SK-N-SH (cell line): ENCODE measurements around the gene PGGHG. TPM values are rescaled to one million over a fixed set of nuclear protein-coding genes. Genes with fewer than 3 reads are reported as not detected.

ENCODE experiments used
- CTCF ChIA-PET: fragments of 300-600, 350-600 bp; formaldehyde crosslinking; extraction: SDS; loops from one replicate; lab custom pipeline; 2021; lab: Yijun Ruan, JAX
- POLR2A ChIA-PET: fragments of 350-600 bp; sonication (Branson Sonifier 250); formaldehyde crosslinking; extraction: SDS; loops from one replicate; lab custom pipeline; 2020; ENCODE audit warnings: antibody characterized with exemption, inconsistent platforms; lab: Yijun Ruan, JAX
- DNase-seq: peaks from one replicate; pipeline ENCODE4 v3.0.0; 2012
- H2AFZ ChIP-seq: fragments of 200-600 bp; sonication (generic); 2 replicates; pipeline ENCODE4 v1.8.1; 2016; ENCODE audit warnings: antibody characterized with exemption, mild to moderate bottlenecking, low read depth
- H3F3A ChIP-seq: fragments of 200-600 bp; sonication (generic); replicated peaks from 2 replicates; pipeline ENCODE3; 2016; ENCODE audit warnings: antibody characterized with exemption, mild to moderate bottlenecking; ENCODE audit not compliant: insufficient read depth
- H3K27ac ChIP-seq, 2 experiments: fragments of 200-500 bp in 1 of 2; fragments of 200-600 bp in 1 of 2; sonication (Bioruptor generic) in 1 of 2; sonication (generic), shearing (Covaris generic) in 1 of 2; 2 replicates each; pipeline versions ENCODE4 v1.5.1 to v1.6.1; 2014 to 2016; ENCODE audit warnings: low read depth in 2 of 2, inconsistent platforms in 1 of 2, low read length in 1 of 2, mild to moderate bottlenecking in 1 of 2, mixed read lengths in 1 of 2
- H3K27me3 ChIP-seq: fragments of 200-600 bp; sonication (generic), shearing (Covaris generic); 2 replicates; pipeline ENCODE4 v1.6.1; 2016; ENCODE audit warnings: mixed run types; ENCODE audit not compliant: insufficient read depth
- H3K36me3 ChIP-seq, 2 experiments: fragments of 200-500 bp in 1 of 2; fragments of 200-600 bp in 1 of 2; sonication (Bioruptor generic) in 1 of 2; sonication (generic) in 1 of 2; replicated peaks in 1 of 2; 2 replicates each; pipeline versions ENCODE3 to v1.5.1; 2014 to 2016; ENCODE audit warnings: low read length in 1 of 2, mild to moderate bottlenecking in 1 of 2; ENCODE audit not compliant: insufficient read depth in 2 of 2, control insufficient read depth in 1 of 2
- H3K4me1 ChIP-seq, 2 experiments: fragments of 200-500 bp in 1 of 2; fragments of 200-600 bp in 1 of 2; sonication (Bioruptor generic) in 1 of 2; sonication (generic), shearing (Covaris generic) in 1 of 2; 2 replicates each; pipeline versions ENCODE4 v1.5.1 to v1.6.1; 2014 to 2016; ENCODE audit warnings: low read depth in 1 of 2, low read length in 1 of 2, mixed run types in 1 of 2; ENCODE audit not compliant: insufficient read depth in 2 of 2, control insufficient read depth in 1 of 2
- H3K4me2 ChIP-seq: fragments of 200-600 bp; sonication (generic), shearing (Covaris generic); 2 replicates; pipeline ENCODE4 v1.6.1; 2017; ENCODE audit warnings: mixed run types
- H3K4me3 ChIP-seq, 2 experiments: fragments of 200-500 bp in 1 of 2; fragments of 200-600 bp in 1 of 2; sonication (Bioruptor generic) in 1 of 2; sonication (generic), shearing (Covaris generic) in 1 of 2; 2 replicates each; pipeline versions ENCODE4 v1.5.1 to v1.8.1; 2014 to 2016; ENCODE audit warnings: low read depth in 2 of 2, inconsistent platforms in 1 of 2, low read length in 1 of 2, mild to moderate bottlenecking in 1 of 2, mixed read lengths in 1 of 2, moderate library complexity in 1 of 2
- H3K79me2 ChIP-seq: fragments of 200-600 bp; sonication (generic); 2 replicates; pipeline ENCODE4 v1.8.1; 2017; ENCODE audit warnings: mild to moderate bottlenecking; ENCODE audit not compliant: insufficient read depth
- H3K9ac ChIP-seq: fragments of 200-600 bp; sonication (generic); 2 replicates; pipeline ENCODE4 v1.6.1; 2017; ENCODE audit warnings: mixed run types
- H3K9me2 ChIP-seq: fragments of 200-600 bp; sonication (generic); 2 replicates; pipeline ENCODE4 v1.6.1; 2017; ENCODE audit warnings: mixed run types
- H3K9me3 ChIP-seq: fragments of 200-600 bp; sonication (generic); 2 replicates; pipeline ENCODE4 v1.6.1; 2017; ENCODE audit warnings: mixed run types, mild to moderate bottlenecking, moderate library complexity
- H4K20me1 ChIP-seq: fragments of 200-600 bp; sonication (generic); 2 replicates; pipeline ENCODE4 v1.6.1; 2017; ENCODE audit warnings: mild to moderate bottlenecking, mixed run types; ENCODE audit not compliant: insufficient read depth
- ELF1 ChIP-seq: IDR thresholded peaks from 2 replicates; pipeline ENCODE4 v1.4.0; 2012
- EZH2phosphoT487 ChIP-seq: fragments of 200-600 bp; sonication (generic); IDR thresholded peaks from 2 replicates; pipeline ENCODE4 v1.6.1; 2017; ENCODE audit warnings: low read depth, mixed run types, mild to moderate bottlenecking, antibody characterized with exemption, moderate library complexity, borderline replicate concordance
- FOSL2 ChIP-seq: IDR thresholded peaks from 2 replicates; pipeline ENCODE4 v1.4.0; 2012; ENCODE audit warnings: low read depth, mild to moderate bottlenecking, moderate library complexity, borderline replicate concordance
- FOXM1 ChIP-seq: IDR thresholded peaks from 2 replicates; pipeline ENCODE4 v1.4.0; 2012; ENCODE audit warnings: low read depth, mild to moderate bottlenecking
- JUND ChIP-seq: IDR thresholded peaks from 2 replicates; pipeline ENCODE4 v1.4.0; 2012
- MEF2A ChIP-seq: IDR thresholded peaks from 2 replicates; pipeline ENCODE4 v1.4.0; 2012; ENCODE audit warnings: low read depth, borderline replicate concordance
- MXI1 ChIP-seq: IDR thresholded peaks from 2 replicates; pipeline ENCODE4 v1.6.1; 2012; ENCODE audit warnings: mild to moderate bottlenecking, low read depth, low read length, improper control_type of control experiment
- NFIC ChIP-seq: IDR thresholded peaks from 2 replicates; pipeline ENCODE4 v1.4.0; 2012; ENCODE audit warnings: borderline replicate concordance
- NRF1 ChIP-seq: IDR thresholded peaks from 2 replicates; pipeline ENCODE4 v1.6.1; 2012; ENCODE audit warnings: low read depth, mild to moderate bottlenecking, low read length
- POLR2AphosphoS5 ChIP-seq: IDR thresholded peaks from 2 replicates; pipeline ENCODE4 v1.6.1; 2012; ENCODE audit warnings: low read depth, low read length
- RCOR1 ChIP-seq: fragments of 150-350 bp; IDR thresholded peaks from 2 replicates; pipeline ENCODE4 v1.6.1; 2017; ENCODE audit warnings: antibody characterized with exemption, low read length
- RXRA ChIP-seq: IDR thresholded peaks from 2 replicates; pipeline ENCODE4 v1.4.0; 2012; ENCODE audit warnings: low read depth, mild to moderate bottlenecking, borderline replicate concordance
- SMC3 ChIP-seq: IDR thresholded peaks from 2 replicates; pipeline ENCODE4 v1.6.1; 2012; ENCODE audit warnings: low read depth, low read length, improper control_type of control experiment
- TCF12 ChIP-seq: IDR thresholded peaks from 2 replicates; pipeline ENCODE4 v1.4.0; 2012
- YY1 ChIP-seq: IDR thresholded peaks from 2 replicates; pipeline ENCODE4 v1.4.0; 2012; ENCODE audit warnings: low read depth, mild to moderate bottlenecking
- WGBS: methylation state at CpG from one replicate; pipeline ENCODE4 v1.1.6; 2017; ENCODE audit warnings: low lambda C conversion rate; 5-methylcytosine and 5-hydroxymethylcytosine counted together
- polyA plus RNA-seq, 3 experiments: library from polyadenylated mRNA; depleted of rRNA; stranded (reverse); fragments of >200 nt; gene quantifications; 2 replicates each; pipeline ENCODE4 v1.2.3, GENCODE V29; 2012
- TF ChIP-seq, protein P1 (sequence below): IDR thresholded peaks from 2 replicates; pipeline ENCODE4 v1.6.1; 2012; ENCODE audit warnings: mild to moderate bottlenecking, low read depth, low read length, moderate library complexity
- TF ChIP-seq, protein P2 (sequence below): IDR thresholded peaks from 2 replicates; pipeline ENCODE4 v1.4.0; 2012; ENCODE audit warnings: low read depth, borderline replicate concordance
- TF ChIP-seq, protein P3 (sequence below): IDR thresholded peaks from 2 replicates; pipeline ENCODE4; 2012

Gene PGGHG
- polyA plus RNA-seq, 1 of the 3 experiments (the other 2 are of a cell fraction): 19.9 TPM

DNA sequence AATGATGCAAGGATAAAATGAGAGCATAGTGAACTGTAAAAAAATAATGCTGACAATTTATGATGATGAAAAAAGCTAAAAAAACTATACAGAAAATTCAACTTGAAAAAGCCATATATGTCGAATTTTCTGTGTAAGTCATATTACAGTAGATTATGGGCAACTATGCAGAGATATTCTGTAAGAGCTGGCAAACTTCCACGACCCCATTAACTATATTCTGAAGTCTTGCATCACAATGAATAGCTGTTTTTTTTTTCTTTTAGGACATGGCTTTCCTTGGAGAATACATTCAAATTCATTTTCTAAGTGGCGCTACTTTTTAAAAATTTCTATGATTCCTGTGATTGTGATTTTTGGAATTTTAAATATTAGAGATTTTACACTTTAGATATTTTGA lies 33.8 kb upstream of the PGGHG start:
- TF ChIP-seq FOXM1 (no peak), NRF1 (no peak)
- Histone ChIP-seq H3K27ac (no peak overlapping the region), H3K4me1 (no peaks in the 10 kb centered on the region), H3K4me2 (no peak overlapping the region), H3F3A (peaks cover 14% of the 10 kb centered on the region), H4K20me1 (no peaks in the 10 kb centered on the region), H3K9ac (no peak overlapping the region), H3K9me2 (no peaks in the 10 kb centered on the region), H3K9me3 (no peaks in the 10 kb centered on the region), H3K36me3 (peaks cover 16 to 34% of the 10 kb centered on the region in 2 experiments), H3K79me2 (no peaks in the 10 kb centered on the region), H3K4me3 (no peak overlapping the region), H3K27me3 (no peaks in the 10 kb centered on the region), H2AFZ (no peak overlapping the region)
- WGBS: 48% methylated on average over 3 of the region's 3 CpGs
- ChIA-PET POLR2A (no interaction called here), CTCF (interaction anchor here (1.2 to 1.7 kb wide), 2 partner anchors 10 to 100 kb away, joined by 3 to 4 read pairs; no protein-coding TSS in a partner anchor)
- DNase-seq: no peak

DNA sequence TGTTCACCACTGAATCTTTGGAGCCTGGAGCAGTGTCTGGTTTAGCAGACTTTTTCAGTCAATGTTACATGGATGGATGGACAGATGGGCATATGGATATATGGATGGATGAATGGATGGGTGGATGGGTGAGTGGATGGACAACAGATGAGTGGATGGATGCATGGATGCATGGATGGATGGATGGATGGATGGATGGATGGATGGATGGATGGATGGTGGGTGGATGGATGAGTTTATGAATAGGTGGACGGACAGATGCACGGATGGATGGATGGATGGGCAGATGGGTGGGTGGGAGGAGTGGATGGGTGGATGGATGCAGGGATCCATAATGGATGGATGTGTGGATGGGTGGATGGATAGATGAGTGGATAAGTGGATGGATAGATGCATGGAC lies 33.1 kb upstream of the PGGHG start:
- no peaks in the 10 kb centered on the region for H3K9me3 ChIP-seq
- H3K27me3 ChIP-seq: no peaks in the 10 kb centered on the region
- no peaks in the 10 kb centered on the region for H3K79me2 ChIP-seq
- POLR2A ChIA-PET: no interaction called here
- H3K9ac ChIP-seq: no peak overlapping the region
- no peaks in the 10 kb centered on the region for H4K20me1 ChIP-seq
- peaks cover 14% of the 10 kb centered on the region for H3F3A ChIP-seq
- H3K4me3 ChIP-seq: no peak overlapping the region
- no peak overlapping the region for H3K27ac ChIP-seq
- no peak for DNase-seq
- no peak overlapping the region for H3K4me2 ChIP-seq
- H3K4me1 ChIP-seq: no peaks in the 10 kb centered on the region
- WGBS: 98% methylated on average over 2 of the region's 2 CpGs
- TF ChIP-seq FOSL2 (no peak), TCF12 (no peak), FOXM1 (no peak), SMC3 (no peak), RXRA (no peak), YY1 (no peak), POLR2AphosphoS5 (no peak), RCOR1 (no peak), EZH2phosphoT487 (no peak), MXI1 (no peak), JUND (no peak), ELF1 (no peak), MEF2A (no peak), NFIC (no peak)
- TF ChIP-seq, protein P1, sequence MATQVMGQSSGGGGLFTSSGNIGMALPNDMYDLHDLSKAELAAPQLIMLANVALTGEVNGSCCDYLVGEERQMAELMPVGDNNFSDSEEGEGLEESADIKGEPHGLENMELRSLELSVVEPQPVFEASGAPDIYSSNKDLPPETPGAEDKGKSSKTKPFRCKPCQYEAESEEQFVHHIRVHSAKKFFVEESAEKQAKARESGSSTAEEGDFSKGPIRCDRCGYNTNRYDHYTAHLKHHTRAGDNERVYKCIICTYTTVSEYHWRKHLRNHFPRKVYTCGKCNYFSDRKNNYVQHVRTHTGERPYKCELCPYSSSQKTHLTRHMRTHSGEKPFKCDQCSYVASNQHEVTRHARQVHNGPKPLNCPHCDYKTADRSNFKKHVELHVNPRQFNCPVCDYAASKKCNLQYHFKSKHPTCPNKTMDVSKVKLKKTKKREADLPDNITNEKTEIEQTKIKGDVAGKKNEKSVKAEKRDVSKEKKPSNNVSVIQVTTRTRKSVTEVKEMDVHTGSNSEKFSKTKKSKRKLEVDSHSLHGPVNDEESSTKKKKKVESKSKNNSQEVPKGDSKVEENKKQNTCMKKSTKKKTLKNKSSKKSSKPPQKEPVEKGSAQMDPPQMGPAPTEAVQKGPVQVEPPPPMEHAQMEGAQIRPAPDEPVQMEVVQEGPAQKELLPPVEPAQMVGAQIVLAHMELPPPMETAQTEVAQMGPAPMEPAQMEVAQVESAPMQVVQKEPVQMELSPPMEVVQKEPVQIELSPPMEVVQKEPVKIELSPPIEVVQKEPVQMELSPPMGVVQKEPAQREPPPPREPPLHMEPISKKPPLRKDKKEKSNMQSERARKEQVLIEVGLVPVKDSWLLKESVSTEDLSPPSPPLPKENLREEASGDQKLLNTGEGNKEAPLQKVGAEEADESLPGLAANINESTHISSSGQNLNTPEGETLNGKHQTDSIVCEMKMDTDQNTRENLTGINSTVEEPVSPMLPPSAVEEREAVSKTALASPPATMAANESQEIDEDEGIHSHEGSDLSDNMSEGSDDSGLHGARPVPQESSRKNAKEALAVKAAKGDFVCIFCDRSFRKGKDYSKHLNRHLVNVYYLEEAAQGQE: no peak
- TF ChIP-seq, protein P2, sequence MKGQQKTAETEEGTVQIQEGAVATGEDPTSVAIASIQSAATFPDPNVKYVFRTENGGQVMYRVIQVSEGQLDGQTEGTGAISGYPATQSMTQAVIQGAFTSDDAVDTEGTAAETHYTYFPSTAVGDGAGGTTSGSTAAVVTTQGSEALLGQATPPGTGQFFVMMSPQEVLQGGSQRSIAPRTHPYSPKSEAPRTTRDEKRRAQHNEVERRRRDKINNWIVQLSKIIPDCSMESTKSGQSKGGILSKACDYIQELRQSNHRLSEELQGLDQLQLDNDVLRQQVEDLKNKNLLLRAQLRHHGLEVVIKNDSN: no peak
- TF ChIP-seq, protein P3, sequence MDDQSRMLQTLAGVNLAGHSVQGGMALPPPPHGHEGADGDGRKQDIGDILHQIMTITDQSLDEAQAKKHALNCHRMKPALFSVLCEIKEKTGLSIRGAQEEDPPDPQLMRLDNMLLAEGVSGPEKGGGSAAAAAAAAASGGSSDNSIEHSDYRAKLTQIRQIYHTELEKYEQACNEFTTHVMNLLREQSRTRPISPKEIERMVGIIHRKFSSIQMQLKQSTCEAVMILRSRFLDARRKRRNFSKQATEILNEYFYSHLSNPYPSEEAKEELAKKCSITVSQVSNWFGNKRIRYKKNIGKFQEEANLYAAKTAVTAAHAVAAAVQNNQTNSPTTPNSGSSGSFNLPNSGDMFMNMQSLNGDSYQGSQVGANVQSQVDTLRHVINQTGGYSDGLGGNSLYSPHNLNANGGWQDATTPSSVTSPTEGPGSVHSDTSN: no peak
- H3K9me2 ChIP-seq: no peaks in the 10 kb centered on the region
- CTCF ChIA-PET: interaction anchor here (1.7 kb wide), 1 partner anchor 11 kb away, joined by 4 read pairs; no protein-coding TSS in a partner anchor
- H3K36me3 ChIP-seq: peaks cover 16 to 28% of the 10 kb centered on the region in 2 experiments
- H2AFZ ChIP-seq: no peak overlapping the region
